HT1080 (cell line): Measurements from ENCODE around the gene SPRY4. TPM values are rescaled to one million over a fixed set of nuclear protein-coding genes. Genes with fewer than 3 reads are reported as not detected.
"Not testable (repeated sequence)": the region's sequence is repeated elsewhere in the genome, so short reads cannot be mapped to it uniquely, and the experiment has no call there.

ENCODE experiments used
- DNase-seq: peaks from one replicate; pipeline ENCODE4 v3.0.0-alpha.2; 2015; ENCODE audit warnings: low read depth
- small RNA-seq: library from RNA; depleted of rRNA; stranded (forward); fragments of <200 nt; gene quantifications from one replicate; pipeline ENCODE3, GENCODE V24; 2014
- total RNA-seq: library from RNA; depleted of rRNA; stranded (reverse); fragments of >200 nt; shearing (Covaris generic); gene quantifications from 2 replicates; pipeline ENCODE4 v1.2.3, GENCODE V29; 2014; rRNA removed

Gene SPRY4
- total RNA-seq, 1 experiment from 2014 or later, result 27.9 TPM

DNA sequence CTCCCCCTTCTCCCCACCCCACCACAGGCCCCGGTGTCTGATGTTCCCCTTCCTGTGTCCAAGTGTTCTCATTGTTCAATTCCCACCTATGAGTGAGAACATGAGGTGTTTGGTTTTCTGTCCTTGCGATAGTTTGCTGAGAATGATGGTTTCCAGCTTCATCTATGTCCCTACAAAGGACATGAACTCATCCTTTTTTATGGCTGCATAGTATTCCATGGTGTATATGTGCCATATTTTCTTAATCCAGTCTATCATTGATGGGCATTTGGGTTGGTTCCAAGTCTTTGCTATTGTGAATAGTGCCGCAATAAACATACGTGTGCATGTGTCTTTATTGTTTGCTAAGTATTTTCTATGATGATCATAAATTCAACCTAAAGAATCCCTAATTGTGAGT lies 60.7 kb downstream of the SPRY4 start:
- DNase-seq, result not testable (repeated sequence)

DNA sequence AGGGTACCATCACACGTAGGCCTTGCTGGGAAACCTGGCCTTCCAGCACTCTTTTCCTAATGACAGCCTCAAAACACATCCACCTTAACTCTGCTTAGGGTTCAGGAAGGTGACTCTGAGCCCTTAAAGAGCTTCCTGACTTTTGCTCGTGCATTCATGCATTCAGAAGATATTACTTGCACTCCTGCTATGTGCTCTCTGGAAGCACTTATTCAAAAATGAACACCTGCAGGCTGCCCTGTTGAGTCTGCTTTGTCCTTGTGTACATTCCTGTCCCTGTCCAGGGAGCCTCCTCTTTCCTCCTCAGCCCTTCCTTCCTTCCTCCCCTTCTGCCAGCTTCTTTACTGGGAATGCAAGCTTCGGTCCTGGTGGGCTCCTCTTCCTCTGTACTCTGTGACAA lies 61.5 kb downstream of the SPRY4 start:
- no peak for DNase-seq

DNA sequence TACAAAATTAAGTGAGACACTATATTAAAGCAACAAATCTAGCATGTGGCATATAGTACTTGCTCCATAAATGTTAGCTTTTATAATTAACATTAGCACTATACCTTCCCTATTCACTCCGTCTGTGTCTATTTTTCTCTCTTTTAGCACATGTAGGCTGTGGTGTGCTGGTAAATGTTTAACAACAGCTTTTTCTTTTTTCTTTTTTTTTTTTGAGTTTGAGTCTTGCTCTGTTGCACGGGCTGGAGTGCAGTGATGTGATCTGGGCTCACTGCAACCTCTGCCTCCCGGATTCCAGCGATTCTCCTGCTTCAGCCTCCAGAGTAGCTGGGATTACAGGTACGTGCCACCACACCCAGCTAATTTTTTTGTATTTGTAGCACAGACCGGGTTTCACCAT lies 62.1 kb downstream of the SPRY4 start:
- DNase-seq, result no peak

Small RNA genes lying within 50 kb of the gene (small RNA-seq; reads per million reads assigned to genes)
- gene RF02038 (not detected), gene RF02039 (not detected)

Other genes starting within 250 kb of the SPRY4 start
- gene NDFIP1, start 216.2 kb downstream of the SPRY4 start, total RNA-seq, result 45.7 and 72.5 TPM in 2 replicates